Measurements from ENCODE around the gene COMMD1. TPM values are rescaled to one million over a fixed set of nuclear protein-coding genes. Genes with fewer than 3 reads are reported as not detected.

COMMD1 gene
- polyA plus RNA-seq, 2 of the 4 experiments (the other 2 are of a cell fraction) = 54.1 to 57.3 TPM

DNA sequence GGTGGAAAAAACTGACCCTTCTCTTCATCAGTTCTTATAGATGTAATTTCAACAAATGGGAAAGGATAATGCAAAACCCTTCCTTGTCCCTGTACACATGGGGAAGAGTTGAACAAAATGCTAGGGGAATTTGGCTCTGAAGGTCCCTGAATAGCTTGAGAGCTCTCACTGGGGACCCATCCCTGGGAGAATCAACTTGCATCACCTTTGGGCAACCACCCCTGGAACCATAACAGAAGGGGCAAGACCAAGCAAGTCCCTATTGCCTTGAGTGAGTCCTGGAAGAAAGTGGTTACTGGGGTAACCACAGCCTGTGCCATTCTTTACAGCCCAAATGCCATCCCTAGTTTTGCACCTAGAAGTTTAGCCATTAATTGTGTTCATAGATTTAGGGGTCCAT, 238.2 kb downstream of the COMMD1 start:
- ATAC-seq = no peak
- no peak for TF ChIP-seq GATA3 (IDR thresholded peaks at IDR 0.05; ENCODE audit: borderline replicate concordance)
- TF ChIP-seq ESRRA (IDR thresholded peaks at IDR 0.05; ENCODE audit: borderline replicate concordance, low read length) = no peak
- TF ChIP-seq PHF8 (IDR thresholded peaks at IDR 0.05; ENCODE audit: borderline replicate concordance, low read depth) = no peak
- TF ChIP-seq MYC (IDR thresholded peaks at IDR 0.05; ENCODE audit: borderline replicate concordance, low read length) = no peak
- TF ChIP-seq ZNF302 (CRISPR knock-in tag; IDR thresholded peaks at IDR 0.05) = no peak
- TF ChIP-seq, protein P1, sequence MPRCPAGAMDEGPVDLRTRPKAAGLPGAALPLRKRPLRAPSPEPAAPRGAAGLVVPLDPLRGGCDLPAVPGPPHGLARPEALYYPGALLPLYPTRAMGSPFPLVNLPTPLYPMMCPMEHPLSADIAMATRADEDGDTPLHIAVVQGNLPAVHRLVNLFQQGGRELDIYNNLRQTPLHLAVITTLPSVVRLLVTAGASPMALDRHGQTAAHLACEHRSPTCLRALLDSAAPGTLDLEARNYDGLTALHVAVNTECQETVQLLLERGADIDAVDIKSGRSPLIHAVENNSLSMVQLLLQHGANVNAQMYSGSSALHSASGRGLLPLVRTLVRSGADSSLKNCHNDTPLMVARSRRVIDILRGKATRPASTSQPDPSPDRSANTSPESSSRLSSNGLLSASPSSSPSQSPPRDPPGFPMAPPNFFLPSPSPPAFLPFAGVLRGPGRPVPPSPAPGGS (IDR thresholded peaks at IDR 0.05) = no peak
- no peak for TF ChIP-seq ZSCAN20 (CRISPR knock-in tag; IDR thresholded peaks at IDR 0.05)
- no peak for TF ChIP-seq POLR2A (IDR thresholded peaks at IDR 0.05; ENCODE audit: low read length)
- TF ChIP-seq BHLHE40 (IDR thresholded peaks at IDR 0.05; ENCODE audit: low read depth, low read length) = no peak
- TF ChIP-seq, protein P2, sequence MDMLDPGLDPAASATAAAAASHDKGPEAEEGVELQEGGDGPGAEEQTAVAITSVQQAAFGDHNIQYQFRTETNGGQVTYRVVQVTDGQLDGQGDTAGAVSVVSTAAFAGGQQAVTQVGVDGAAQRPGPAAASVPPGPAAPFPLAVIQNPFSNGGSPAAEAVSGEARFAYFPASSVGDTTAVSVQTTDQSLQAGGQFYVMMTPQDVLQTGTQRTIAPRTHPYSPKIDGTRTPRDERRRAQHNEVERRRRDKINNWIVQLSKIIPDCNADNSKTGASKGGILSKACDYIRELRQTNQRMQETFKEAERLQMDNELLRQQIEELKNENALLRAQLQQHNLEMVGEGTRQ (IDR thresholded peaks at IDR 0.05) = no peak
- no peak for TF ChIP-seq MAFK (IDR thresholded peaks at IDR 0.05; ENCODE audit: partially characterized antibody)
- TF ChIP-seq RARB (CRISPR knock-in tag; IDR thresholded peaks at IDR 0.05) = no peak
- TF ChIP-seq HEYL (CRISPR knock-in tag; IDR thresholded peaks at IDR 0.05) = no peak
- TF ChIP-seq EHF (CRISPR knock-in tag; IDR thresholded peaks at IDR 0.05) = no peak
- no peak for TF ChIP-seq KDM5A (IDR thresholded peaks at IDR 0.05)
- TF ChIP-seq RCOR1 (IDR thresholded peaks at IDR 0.05; ENCODE audit: low read depth, low read length) = no peak
- TF ChIP-seq FOSB (CRISPR knock-in tag; IDR thresholded peaks at IDR 0.05) = no peak
- no peak for TF ChIP-seq KDM1A (IDR thresholded peaks at IDR 0.05; ENCODE audit: low read depth)
- no peak for TF ChIP-seq NPAS2 (CRISPR knock-in tag; IDR thresholded peaks at IDR 0.05; ENCODE audit: borderline replicate concordance)
- TF ChIP-seq, protein P3, sequence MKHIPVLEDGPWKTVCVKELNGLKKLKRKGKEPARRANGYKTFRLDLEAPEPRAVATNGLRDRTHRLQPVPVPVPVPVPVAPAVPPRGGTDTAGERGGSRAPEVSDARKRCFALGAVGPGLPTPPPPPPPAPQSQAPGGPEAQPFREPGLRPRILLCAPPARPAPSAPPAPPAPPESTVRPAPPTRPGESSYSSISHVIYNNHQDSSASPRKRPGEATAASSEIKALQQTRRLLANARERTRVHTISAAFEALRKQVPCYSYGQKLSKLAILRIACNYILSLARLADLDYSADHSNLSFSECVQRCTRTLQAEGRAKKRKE (CRISPR knock-in tag; IDR thresholded peaks at IDR 0.05; ENCODE audit: low read depth) = no peak
- no peak for FAIRE-seq
- no peaks in the 10 kb centered on the region for H3K9me3 ChIP-seq
- H3K4me3 ChIP-seq = no peak overlapping the region
- DNase-seq (ENCODE audit: low read depth in 1 of 2, low spot score in 1 of 2) = no peak
- no peak overlapping the region for H3K4me2 ChIP-seq
- no peaks in the 10 kb centered on the region for H3K4me1 ChIP-seq
- no peak overlapping the region for H3K27ac ChIP-seq
- CTCF ChIA-PET = no interaction called here
- POLR2A ChIA-PET = no interaction called here

DNA sequence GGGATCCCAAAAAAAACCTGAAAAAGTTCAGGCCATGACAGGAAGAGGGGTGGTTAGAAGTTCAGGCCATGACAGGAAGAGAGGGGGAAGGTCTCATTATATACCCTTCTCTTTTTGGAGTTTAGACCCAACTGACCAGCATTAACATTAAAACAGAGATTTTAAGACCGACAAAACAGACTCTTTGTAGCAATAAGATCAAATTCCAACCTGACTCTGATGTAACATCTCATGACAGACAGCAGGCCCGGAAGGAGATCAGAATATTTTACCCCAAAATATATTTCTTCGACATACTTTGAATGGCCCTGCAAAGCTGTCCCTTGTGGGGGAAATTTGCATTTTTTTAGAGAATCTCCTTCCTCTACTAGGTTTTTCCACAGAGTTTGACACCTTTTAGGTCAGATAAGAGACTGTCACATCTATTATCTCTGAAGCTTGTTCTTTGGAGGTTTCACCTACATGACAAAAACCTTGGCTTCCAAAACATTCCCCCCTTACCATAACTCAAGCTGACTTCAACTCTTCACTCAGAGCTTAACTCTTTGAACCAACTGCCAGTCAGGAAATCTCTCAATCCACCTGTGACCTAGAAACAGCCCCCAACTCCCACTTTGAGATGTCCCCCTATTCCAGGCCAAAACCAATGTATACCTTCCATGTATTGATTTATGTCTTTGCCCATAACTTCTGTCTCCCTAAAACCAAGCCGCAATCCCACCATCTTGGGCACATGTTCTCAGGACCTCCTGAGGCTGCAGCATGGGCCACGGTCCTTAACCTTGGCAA, 239.4 kb downstream of the COMMD1 start:
- TF ChIP-seq FOXS1 (CRISPR knock-in tag; IDR thresholded peaks at IDR 0.05) (no peak), RAD21 (conservative IDR thresholded peaks at IDR 0.05 in 1 of 2, IDR thresholded peaks at IDR 0.05 in 1 of 2) (no peak), SMC3 (IDR thresholded peaks at IDR 0.05) (no peak), POLR2AphosphoS2 (conservative IDR thresholded peaks at IDR 0.05; ENCODE audit: low read length) (no peak), RNF2 (IDR thresholded peaks at IDR 0.05; ENCODE audit: borderline replicate concordance, low read depth) (no peak), HOXA7 (CRISPR knock-in tag; IDR thresholded peaks at IDR 0.05) (no peak), CHD4 (IDR thresholded peaks at IDR 0.05; ENCODE audit: borderline replicate concordance) (no peak), TP53 (CRISPR knock-in tag; IDR thresholded peaks at IDR 0.05) (no peak), TFCP2L1 (CRISPR knock-in tag; IDR thresholded peaks at IDR 0.05) (no peak), ZC3H11A (IDR thresholded peaks at IDR 0.05) (no peak), MYC (IDR thresholded peaks at IDR 0.05; ENCODE audit: borderline replicate concordance, low read length) (no peak)
- TF ChIP-seq, protein P4, sequence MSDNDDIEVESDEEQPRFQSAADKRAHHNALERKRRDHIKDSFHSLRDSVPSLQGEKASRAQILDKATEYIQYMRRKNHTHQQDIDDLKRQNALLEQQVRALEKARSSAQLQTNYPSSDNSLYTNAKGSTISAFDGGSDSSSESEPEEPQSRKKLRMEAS (IDR thresholded peaks at IDR 0.05) = no peak
- TF ChIP-seq, protein P1 (IDR thresholded peaks at IDR 0.05) = no peak
- Histone ChIP-seq H3K9me3 (no peaks in the 10 kb centered on the region), H3K4me3 (no peak overlapping the region), H3K4me2 (no peak overlapping the region), H3K27ac (no peak overlapping the region), H3K4me1 (peaks cover 9% of the 10 kb centered on the region; the same call in 2 of the 3 replicates)
- 86% methylated on average over 5 of the region's 5 CpGs for WGBS (ENCODE audit: missing lambda C conversion rate)
- DNase-seq (ENCODE audit: low read depth in 1 of 2, low spot score in 1 of 2) = no peak
- ChIA-PET CTCF (no interaction called here), POLR2A (no interaction called here)
- no peak for FAIRE-seq
- ATAC-seq = no peak
